ENCODE measurements around the gene NDFIP1.

Gene NDFIP1

DNA sequence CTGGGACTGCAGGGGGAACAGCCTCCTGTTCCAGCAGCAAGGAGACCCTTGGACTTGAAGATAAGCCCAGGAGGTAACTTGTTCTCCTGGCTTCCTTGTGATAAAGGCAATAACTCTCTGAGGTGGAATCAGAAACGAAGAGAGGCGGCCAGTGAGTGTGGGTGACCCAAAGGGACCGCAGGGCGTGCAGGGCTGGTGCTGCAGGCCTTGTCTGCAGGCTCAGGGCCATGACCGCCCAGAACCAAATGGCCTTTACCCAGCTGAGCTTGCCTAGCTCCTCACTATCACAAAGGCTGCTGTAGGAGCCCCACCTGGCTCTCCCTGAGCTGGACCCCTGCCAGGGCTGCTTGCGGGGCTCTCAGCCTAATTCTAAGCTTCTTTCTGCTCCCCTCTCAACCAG lies 72.5 kb downstream of the NDFIP1 start:
- in situ Hi-C loops (cut with HindIII; ENCODE audit: low sequenced_read_pairs) = no loop called here
- TF ChIP-seq, protein P1, sequence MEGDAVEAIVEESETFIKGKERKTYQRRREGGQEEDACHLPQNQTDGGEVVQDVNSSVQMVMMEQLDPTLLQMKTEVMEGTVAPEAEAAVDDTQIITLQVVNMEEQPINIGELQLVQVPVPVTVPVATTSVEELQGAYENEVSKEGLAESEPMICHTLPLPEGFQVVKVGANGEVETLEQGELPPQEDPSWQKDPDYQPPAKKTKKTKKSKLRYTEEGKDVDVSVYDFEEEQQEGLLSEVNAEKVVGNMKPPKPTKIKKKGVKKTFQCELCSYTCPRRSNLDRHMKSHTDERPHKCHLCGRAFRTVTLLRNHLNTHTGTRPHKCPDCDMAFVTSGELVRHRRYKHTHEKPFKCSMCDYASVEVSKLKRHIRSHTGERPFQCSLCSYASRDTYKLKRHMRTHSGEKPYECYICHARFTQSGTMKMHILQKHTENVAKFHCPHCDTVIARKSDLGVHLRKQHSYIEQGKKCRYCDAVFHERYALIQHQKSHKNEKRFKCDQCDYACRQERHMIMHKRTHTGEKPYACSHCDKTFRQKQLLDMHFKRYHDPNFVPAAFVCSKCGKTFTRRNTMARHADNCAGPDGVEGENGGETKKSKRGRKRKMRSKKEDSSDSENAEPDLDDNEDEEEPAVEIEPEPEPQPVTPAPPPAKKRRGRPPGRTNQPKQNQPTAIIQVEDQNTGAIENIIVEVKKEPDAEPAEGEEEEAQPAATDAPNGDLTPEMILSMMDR (IDR thresholded peaks at IDR 0.05; ENCODE audit: low read depth, low read length) = no peak
- no peak for DNase-seq (ENCODE audit: low read depth, low spot score)
- H3K4me3 ChIP-seq (ENCODE audit: low read depth, low read length) = no peak overlapping the region

DNA sequence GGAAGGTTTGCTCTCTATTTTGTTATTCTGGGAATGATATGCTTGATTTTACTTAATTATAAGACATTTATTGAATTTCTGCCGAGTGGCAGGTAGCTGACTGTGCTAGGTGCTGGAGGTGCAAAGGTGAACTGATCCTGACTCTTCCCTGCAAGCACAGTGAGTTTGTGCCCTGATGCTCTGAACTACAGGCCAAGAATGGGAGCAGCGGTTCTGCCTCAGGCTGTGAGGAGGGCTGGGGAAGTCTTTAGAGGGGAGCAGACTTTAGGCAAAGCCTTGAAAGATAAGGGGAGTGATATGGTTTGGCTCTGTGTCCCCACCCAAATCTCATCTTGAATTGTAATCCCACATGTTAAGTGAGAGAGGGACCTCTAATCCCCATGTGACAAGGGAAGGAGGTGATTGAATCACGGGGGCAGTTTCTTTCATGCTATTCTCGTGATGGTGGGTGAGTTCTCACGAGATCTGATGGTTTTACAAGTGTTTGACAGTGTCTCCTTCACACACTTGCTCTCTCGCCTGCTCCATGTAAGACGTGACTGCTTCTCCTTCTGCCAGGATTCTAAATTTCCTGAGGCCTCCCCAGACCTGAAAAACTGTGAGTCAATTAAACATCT lies 73.1 kb downstream of the NDFIP1 start:
- in situ Hi-C loops (cut with HindIII; ENCODE audit: low sequenced_read_pairs) = no loop called here
- H3K4me3 ChIP-seq (ENCODE audit: low read depth, low read length) = no peak overlapping the region
- TF ChIP-seq, protein P1 (IDR thresholded peaks at IDR 0.05; ENCODE audit: low read depth, low read length) = no peak
- no peak for DNase-seq (ENCODE audit: low read depth, low spot score)

DNA sequence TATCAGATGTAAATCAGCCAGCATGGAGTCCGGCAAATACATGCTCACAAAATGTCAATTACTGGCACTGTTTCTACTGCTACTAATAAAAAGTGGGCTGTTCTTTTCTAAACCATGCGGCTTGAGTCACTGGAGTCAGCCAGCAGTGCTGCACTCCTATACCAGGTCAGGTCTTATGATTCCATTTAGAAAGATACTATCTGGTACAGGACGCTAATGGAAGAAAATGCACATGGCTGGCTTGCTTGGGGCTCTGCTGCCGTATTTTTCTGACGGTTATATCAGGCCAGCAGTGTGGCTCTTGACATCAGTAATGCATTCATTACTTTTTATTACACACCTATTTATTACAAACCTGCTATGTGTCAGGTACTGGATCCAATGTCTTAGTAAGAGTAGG lies 74.3 kb downstream of the NDFIP1 start:
- in situ Hi-C loops (cut with HindIII; ENCODE audit: low sequenced_read_pairs) = no loop called here
- TF ChIP-seq, protein P1 (IDR thresholded peaks at IDR 0.05; ENCODE audit: low read depth, low read length) = no peak
- no peak for DNase-seq (ENCODE audit: low read depth, low spot score)
- H3K4me3 ChIP-seq (ENCODE audit: low read depth, low read length) = no peak overlapping the region

DNA sequence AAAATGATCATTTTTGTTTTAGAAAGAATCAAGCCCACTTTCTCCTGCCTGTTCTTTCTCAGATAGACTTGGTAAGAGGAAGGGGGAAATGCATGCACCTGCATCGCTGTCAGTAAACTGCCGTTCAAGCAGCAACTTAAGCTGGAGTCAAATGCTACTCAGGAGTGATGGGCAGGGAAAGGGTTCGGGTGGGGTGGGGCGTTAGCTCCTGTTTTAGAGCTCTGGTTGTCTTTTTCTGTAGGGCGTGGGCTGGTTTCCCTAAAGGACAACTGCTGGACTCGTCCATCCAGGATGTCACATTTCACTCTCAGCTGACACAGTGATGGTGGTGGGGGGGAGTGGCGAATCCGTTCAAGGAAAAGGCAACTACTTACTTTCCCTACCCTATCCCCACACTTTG lies 75.0 kb downstream of the NDFIP1 start:
- TF ChIP-seq, protein P1 (IDR thresholded peaks at IDR 0.05; ENCODE audit: low read depth, low read length) = no peak
- DNase-seq (ENCODE audit: low read depth, low spot score) = no peak
- in situ Hi-C loops (cut with HindIII; ENCODE audit: low sequenced_read_pairs) = no loop called here
- no peak overlapping the region for H3K4me3 ChIP-seq (ENCODE audit: low read depth, low read length)

DNA sequence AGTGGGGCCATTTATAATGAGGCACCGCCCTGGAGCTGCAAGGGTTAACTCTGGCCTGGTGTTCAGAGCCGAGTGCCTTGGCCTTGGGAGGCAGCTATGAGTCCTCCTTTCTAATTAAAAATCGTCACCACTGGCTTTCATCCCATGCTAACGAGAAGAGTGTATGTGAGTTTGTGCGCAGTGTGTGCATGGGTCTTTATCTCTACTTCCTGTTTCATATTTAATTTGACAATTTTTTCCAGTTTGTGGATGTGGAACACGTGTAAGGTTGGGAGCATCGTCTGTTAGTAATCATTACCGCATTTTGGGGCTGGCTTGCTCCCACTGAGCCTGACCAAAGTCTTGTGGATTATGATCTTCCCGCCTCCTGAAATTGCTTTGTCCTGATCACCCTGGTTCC lies 76.4 kb downstream of the NDFIP1 start:
- DNase-seq (ENCODE audit: low read depth, low spot score) = no peak
- TF ChIP-seq, protein P1 (IDR thresholded peaks at IDR 0.05; ENCODE audit: low read depth, low read length) = no peak
- no peak overlapping the region for H3K4me3 ChIP-seq (ENCODE audit: low read depth, low read length)
- in situ Hi-C loops (cut with HindIII; ENCODE audit: low sequenced_read_pairs) = no loop called here

DNA sequence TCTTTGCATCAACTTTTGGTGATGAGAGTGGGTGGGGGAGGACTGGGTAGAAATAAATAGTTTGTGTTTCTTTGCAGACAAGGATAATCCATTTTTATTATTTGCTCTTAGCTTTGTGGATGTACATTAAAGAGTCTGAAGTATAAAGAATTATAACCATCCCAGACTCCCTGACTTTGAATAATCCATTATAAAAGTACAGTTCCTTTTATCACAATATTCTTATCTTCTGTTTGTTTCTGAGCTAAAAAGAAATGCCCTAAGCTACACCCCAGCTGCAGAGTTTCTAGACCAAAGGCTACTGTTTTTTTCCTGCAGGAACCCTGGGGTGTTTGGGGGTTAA lies 77.9 kb downstream of the NDFIP1 start:
- H3K4me3 ChIP-seq (ENCODE audit: low read depth, low read length) = no peak overlapping the region
- TF ChIP-seq, protein P1 (IDR thresholded peaks at IDR 0.05; ENCODE audit: low read depth, low read length) = no peak
- in situ Hi-C loops (cut with HindIII; ENCODE audit: low sequenced_read_pairs) = no loop called here
- no peak for DNase-seq (ENCODE audit: low read depth, low spot score)

Measured in astrocyte of the spinal cord (primary cell).